GM18526 (cell line): Measurements from ENCODE around the gene KRTAP9-2.
"Not testable (repeated sequence)": the region's sequence is repeated elsewhere in the genome, so short reads cannot be mapped to it uniquely, and the experiment has no call there.

Source experiments
- POLR2A ChIP-seq: IDR thresholded peaks from 3 replicates; pipeline ENCODE4 v1.6.1; 2011; ENCODE audit not compliant: insufficient read length; ENCODE audit errors: extremely low read depth

KRTAP9-2 gene

GRCh38 chr17:41265078-41265477, 38.6 kb downstream of the KRTAP9-2 start, which contains the start of gene KRTAP9-6:
Gene KRTAP9-6 (plus strand): TSS chr17:41265378. CDS start chr17:41265378, 0 bp downstream.
- no peak for TF ChIP-seq POLR2A

GRCh38 chr17:41267711-41268110, 41.3 kb downstream of the KRTAP9-2 start:
- TF ChIP-seq POLR2A = no peak

- no peak for TF ChIP-seq POLR2A
Measured at GRCh38 chr17:41271858-41272257, 45.4 kb downstream of the KRTAP9-2 start.

GRCh38 chr17:41275648-41276190, 49.3 kb downstream of the KRTAP9-2 start, which contains the start of gene KRTAP9-7:
Gene KRTAP9-7 (plus strand): TSS chr17:41275698. CDS start chr17:41275698, 0 bp downstream.
- TF ChIP-seq POLR2A = not testable (repeated sequence)
